MM.1S (cell line): ENCODE data around the gene CUBN.

ENCODE experiments used
- DNase-seq: peaks from one replicate; pipeline ENCODE4 v3.0.0-alpha.2; 2015
- H2AFZ ChIP-seq: fragments of 300-600 bp; sonication (generic); 2 replicates; pipeline ENCODE4 v1.6.0; 2016; ENCODE audit warnings: antibody characterized with exemption, low read length
- H3F3A ChIP-seq: fragments of 300-600 bp; sonication (generic); 2 replicates; pipeline ENCODE4 v1.6.1; 2016; ENCODE audit warnings: mild to moderate bottlenecking, antibody characterized with exemption, low read length, moderate library complexity, mixed read lengths; ENCODE audit not compliant: insufficient read depth
- H3K27ac ChIP-seq: fragments of 300-600 bp; sonication (generic); 2 replicates; pipeline ENCODE4 v1.5.1; 2016; ENCODE audit warnings: mild to moderate bottlenecking, low read length
- H3K27me3 ChIP-seq: fragments of 300-600 bp; sonication (generic); replicated peaks from 2 replicates; pipeline ENCODE4 v1.6.0; 2016; ENCODE audit warnings: low read length; ENCODE audit not compliant: insufficient read depth
- H3K36me3 ChIP-seq: fragments of 300-600 bp; sonication (generic); replicated peaks from 2 replicates; pipeline ENCODE4 v1.6.1; 2016; ENCODE audit warnings: mild to moderate bottlenecking, low read length, mixed read lengths; ENCODE audit not compliant: insufficient read depth
- H3K4me1 ChIP-seq: fragments of 300-600 bp; sonication (generic); 2 replicates; pipeline ENCODE4 v1.6.1; 2016; ENCODE audit warnings: low read length, mixed read lengths
- H3K4me2 ChIP-seq: fragments of 300-600 bp; sonication (generic); 2 replicates; pipeline ENCODE4 v1.6.0; 2016; ENCODE audit warnings: low read depth, low read length
- H3K4me3 ChIP-seq: fragments of 300-600 bp; sonication (generic); 2 replicates; pipeline ENCODE4 v1.5.1; 2016; ENCODE audit warnings: low read length, mixed read lengths
- H3K79me2 ChIP-seq: fragments of 300-600 bp; sonication (generic); 2 replicates; pipeline ENCODE4 v1.6.1; 2016; ENCODE audit warnings: mixed run types, low read length, mixed read lengths
- H3K9ac ChIP-seq: fragments of 300-600 bp; sonication (generic); 2 replicates; pipeline ENCODE4 v1.6.1; 2016; ENCODE audit warnings: low read length, mixed read lengths
- H3K9me2 ChIP-seq: fragments of 300-600 bp; sonication (generic); replicated peaks from 2 replicates; pipeline ENCODE4 v1.6.1; 2016; ENCODE audit warnings: mild to moderate bottlenecking, low read length, mixed read lengths; ENCODE audit not compliant: insufficient read depth
- H3K9me3 ChIP-seq: fragments of 300-600 bp; sonication (generic); replicated peaks from 2 replicates; pipeline ENCODE4 v1.6.1; 2016; ENCODE audit warnings: mild to moderate bottlenecking, low read length, mixed read lengths; ENCODE audit not compliant: insufficient read depth
- H4K20me1 ChIP-seq: fragments of 300-600 bp; sonication (generic); 2 replicates; pipeline ENCODE4 v1.6.1; 2016; ENCODE audit warnings: mild to moderate bottlenecking, low read length, moderate library complexity, mixed read lengths; ENCODE audit not compliant: insufficient read depth
- CTCF ChIP-seq: fragments of 300-600 bp; sonication (generic); IDR thresholded peaks from 2 replicates; pipeline ENCODE4 v1.5.1; 2016; ENCODE audit warnings: antibody characterized with exemption, low read length, mixed read lengths
- EZH2 ChIP-seq: fragments of 300-600 bp; sonication (generic); optimal IDR thresholded peaks from 2 replicates; pipeline ENCODE3; 2017; ENCODE audit warnings: low read depth, mild to moderate bottlenecking, antibody characterized with exemption, low read length, mixed read lengths
- EZH2phosphoT487 ChIP-seq: fragments of 300-600 bp; sonication (generic); IDR thresholded peaks from 2 replicates; pipeline ENCODE4 v1.6.1; 2018; ENCODE audit warnings: antibody characterized with exemption, low read length

Gene CUBN

GRCh38 chr10:16993186-16993585 lies 136.4 kb downstream of the CUBN start:
- no peak for DNase-seq
- Histone ChIP-seq H3K79me2 (no peaks in the 10 kb centered on the region), H3F3A (no peaks in the 10 kb centered on the region), H3K27me3 (no peaks in the 10 kb centered on the region), H2AFZ (no peak overlapping the region), H3K9me2 (no peaks in the 10 kb centered on the region), H4K20me1 (no peaks in the 10 kb centered on the region), H3K4me1 (no peaks in the 10 kb centered on the region), H3K36me3 (no peaks in the 10 kb centered on the region), H3K27ac (no peak overlapping the region), H3K9ac (no peak overlapping the region), H3K4me3 (no peak overlapping the region), H3K9me3 (no peaks in the 10 kb centered on the region), H3K4me2 (no peak overlapping the region)
- TF ChIP-seq CTCF (no peak), EZH2phosphoT487 (no peak), EZH2 (no peak)

DNA sequence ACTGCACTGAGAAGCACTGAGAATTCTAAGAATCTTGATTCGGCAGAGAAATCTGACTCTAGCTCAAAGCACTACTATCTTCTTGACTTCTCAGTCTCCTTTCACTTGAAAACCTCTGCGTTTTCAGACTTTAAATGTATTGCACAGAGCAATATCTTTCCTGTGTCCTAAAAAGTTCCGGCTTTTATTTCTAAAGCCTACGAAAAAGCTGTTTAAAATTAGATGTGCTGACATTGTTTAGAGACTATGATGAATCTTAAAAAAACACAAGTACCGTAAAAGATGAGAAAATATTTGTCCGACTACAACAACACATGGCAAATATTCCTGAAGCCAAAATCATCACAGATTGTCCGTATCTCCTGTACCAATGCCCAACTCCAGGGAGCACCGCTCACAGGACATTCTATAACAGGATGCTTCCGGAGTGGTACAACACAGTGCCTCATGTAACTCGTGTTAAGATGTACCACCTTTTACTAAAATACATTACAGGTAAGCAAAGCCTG lies 136.9 kb downstream of the CUBN start:
- H2AFZ ChIP-seq = no peak overlapping the region
- H3K9me2 ChIP-seq = no peaks in the 10 kb centered on the region
- H3K9ac ChIP-seq = no peak overlapping the region
- no peaks in the 10 kb centered on the region for H3K9me3 ChIP-seq
- no peak overlapping the region for H3K27ac ChIP-seq
- H4K20me1 ChIP-seq = no peaks in the 10 kb centered on the region
- no peaks in the 10 kb centered on the region for H3K36me3 ChIP-seq
- H3K4me1 ChIP-seq = no peaks in the 10 kb centered on the region
- no peaks in the 10 kb centered on the region for H3K27me3 ChIP-seq
- no peaks in the 10 kb centered on the region for H3F3A ChIP-seq
- H3K4me2 ChIP-seq = no peak overlapping the region
- H3K4me3 ChIP-seq = no peak overlapping the region
- no peak for DNase-seq
- TF ChIP-seq EZH2 = no peak
- TF ChIP-seq CTCF = no peak
- no peak for TF ChIP-seq EZH2phosphoT487
- no peaks in the 10 kb centered on the region for H3K79me2 ChIP-seq

GRCh38 chr10:16991011-16991410 lies 138.6 kb downstream of the CUBN start:
- TF ChIP-seq EZH2 = no peak
- TF ChIP-seq CTCF = no peak
- no peak for TF ChIP-seq EZH2phosphoT487
- Histone ChIP-seq H3K4me3 (no peak overlapping the region), H3K79me2 (no peaks in the 10 kb centered on the region), H3K4me1 (no peaks in the 10 kb centered on the region), H3K4me2 (no peak overlapping the region), H3K9ac (no peak overlapping the region), H3K9me3 (no peaks in the 10 kb centered on the region), H3K27me3 (no peaks in the 10 kb centered on the region), H4K20me1 (no peaks in the 10 kb centered on the region), H2AFZ (no peak overlapping the region), H3K9me2 (no peaks in the 10 kb centered on the region), H3K36me3 (no peaks in the 10 kb centered on the region), H3K27ac (no peak overlapping the region), H3F3A (no peaks in the 10 kb centered on the region)
- DNase-seq = no peak
